Right cardiac atrium (tissue), 5 donors: ENCODE measurements around the gene RASSF4. TPM values are rescaled to one million over a fixed set of nuclear protein-coding genes. Genes with fewer than 3 reads are reported as not detected.

ENCODE experiments used
- ATAC-seq, 2 donors: fragments of 200-7000 bp; cut with Tn5 transposase; one replicate each; pipeline versions ENCODE4 v1.8.0 to v1.9.1; 2020; ENCODE audit warnings: moderate library complexity in 2 of 2, mild to moderate bottlenecking in 1 of 2
- DNase-seq, 3 donors: peaks; one replicate each; pipeline ENCODE4 v3.0.0-alpha.2; 2020
- H3K27ac ChIP-seq: one replicate; pipeline ENCODE4 v1.5.1; 2013; ENCODE audit warnings: mild to moderate bottlenecking, low read length, control low read depth, moderate library complexity
- H3K27me3 ChIP-seq: one replicate; pipeline ENCODE4 v1.6.1; 2013; ENCODE audit not compliant: control insufficient read depth, insufficient read depth
- H3K4me1 ChIP-seq: one replicate; pipeline ENCODE4 v1.6.1; 2013; ENCODE audit warnings: low read length; ENCODE audit not compliant: control insufficient read depth, insufficient read depth
- H3K4me3 ChIP-seq: one replicate; pipeline ENCODE4 v1.5.1; 2013; ENCODE audit warnings: low read length, control low read depth
- H3K9me3 ChIP-seq: one replicate; pipeline ENCODE4 v1.6.1; 2013; ENCODE audit warnings: low read length; ENCODE audit not compliant: control insufficient read depth
- WGBS: extraction: QIAGEN DNeasy Blood & Tissue Kit; methylation state at CpG from one replicate; pipeline ENCODE4 v1.1.7; 2013; 5-methylcytosine and 5-hydroxymethylcytosine counted together
- intact Hi-C, 4 donors: fragments of 100-400 bp; cut with DNase I; formaldehyde crosslinking; loops; one replicate each; pipeline versions ENCODE4 v1.11.0 to v1.14.0; 2022 to 2023
- polyA plus RNA-seq: library from polyadenylated mRNA; stranded (reverse); fragments of 200-250 nt; gene quantifications from one replicate; pipeline ENCODE4 v1.2.3, GENCODE V29; 2013
- total RNA-seq, 4 donors: library from RNA; stranded (reverse); fragmentation: NEBNext Ultra II Directional; extraction: Animal tissue kit (Norgen Biotek cat#: 25700); gene quantifications; one replicate each; pipeline ENCODE4 v1.2.1, GENCODE V29; 2021
- donor health status: healthy with polysubstance abuse.
- donor health status: DM: no; HTN: yes; CAD: no.
- donor health status: DM: no; HTN: no; CAD: no.
- donor health status: DM: no; HTN: yes; CAD: no; lungs with severe emphysema.
- donor health status: DM: yes; HTN: yes; CAD: no.

The RASSF4 gene
- total and polyA plus RNA-seq, 5 donors, result 45.4 to 92.1 (median 71.3) TPM

DNA sequence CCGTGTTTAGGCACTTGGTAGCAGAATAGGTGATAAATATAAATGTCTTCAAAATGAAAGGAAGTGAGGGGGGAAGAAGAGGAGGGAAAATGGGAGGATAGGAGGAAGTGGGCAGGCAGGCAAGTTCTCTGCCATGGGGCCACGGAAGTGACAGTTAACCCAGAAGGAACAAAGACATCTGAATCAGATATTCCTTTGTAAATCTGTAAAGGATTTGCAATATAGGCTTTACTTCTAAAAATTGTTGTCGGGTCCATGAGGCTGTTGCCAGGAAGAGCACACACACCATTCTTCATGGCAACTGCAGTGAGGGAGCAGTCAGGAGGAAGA lies 23.7 kb upstream of the RASSF4 start:
- Histone ChIP-seq H3K4me3 (no peak overlapping the region), H3K27ac (no peak overlapping the region), H3K9me3 (no peaks in the 10 kb centered on the region), H3K4me1 (peaks cover 15% of the 10 kb centered on the region), H3K27me3 (no peaks in the 10 kb centered on the region)
- no peak for DNase-seq
- no peak for ATAC-seq
- 24% methylated on average over 3 of the region's 3 CpGs for WGBS
- intact Hi-C loops, result no loop called here

DNA sequence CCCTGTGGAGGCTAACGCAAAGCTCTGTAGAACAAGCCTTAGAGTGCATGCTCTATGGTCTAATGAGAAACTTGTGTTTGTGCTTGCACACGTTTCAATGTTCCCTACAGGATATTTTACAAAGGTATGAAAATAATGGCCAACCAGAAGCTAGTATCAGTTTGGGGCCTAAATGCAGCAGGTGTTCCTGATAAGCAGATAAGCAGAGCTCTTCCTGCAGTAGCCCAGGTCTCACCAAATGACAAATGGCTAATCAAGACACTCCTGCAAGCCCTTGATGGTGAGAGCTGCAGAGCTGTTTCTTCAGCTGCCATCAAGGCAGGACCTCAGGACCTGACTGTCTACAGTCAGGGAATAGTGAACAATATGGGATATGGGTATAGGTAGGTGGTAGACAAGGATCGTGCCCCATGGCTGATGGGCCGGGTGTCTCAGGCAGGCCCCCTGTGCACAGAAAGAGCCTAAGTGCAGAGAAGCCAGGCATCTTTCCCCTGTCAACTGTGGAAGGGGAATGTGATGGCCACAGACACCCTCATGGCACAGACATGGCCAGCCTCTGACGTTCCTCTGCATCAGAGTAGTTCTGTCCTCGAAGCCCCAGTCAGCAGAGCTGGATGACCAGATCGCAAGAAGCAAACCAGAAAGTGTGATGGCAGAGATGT lies 23.2 kb upstream of the RASSF4 start:
- Histone ChIP-seq H3K27me3 (no peaks in the 10 kb centered on the region), H3K4me3 (no peak overlapping the region), H3K27ac (no peak overlapping the region), H3K9me3 (no peaks in the 10 kb centered on the region), H3K4me1 (peaks cover 15% of the 10 kb centered on the region)
- intact Hi-C loops, result no loop called here
- DNase-seq (no peak), ATAC-seq (no peak)
- WGBS, result 76% methylated on average over 7 of the region's 7 CpGs

GRCh38 chr10:44937196-44938005 lies 22.2 kb upstream of the RASSF4 start:
- Histone ChIP-seq H3K27me3 (no peaks in the 10 kb centered on the region), H3K4me1 (peaks cover 15% of the 10 kb centered on the region), H3K4me3 (no peak overlapping the region), H3K9me3 (no peaks in the 10 kb centered on the region), H3K27ac (no peak overlapping the region)
- ATAC-seq (no peak), DNase-seq (no peak)
- intact Hi-C loops, result no loop called here
- 83% methylated on average over 9 of the region's 9 CpGs for WGBS

- Histone ChIP-seq H3K27me3 (no peaks in the 10 kb centered on the region), H3K9me3 (no peaks in the 10 kb centered on the region), H3K27ac (no peak overlapping the region), H3K4me3 (no peak overlapping the region), H3K4me1 (peaks cover 11% of the 10 kb centered on the region)
- ATAC-seq, result no peak
- intact Hi-C loops, result no loop called here
- 83% methylated on average over 7 of the region's 7 CpGs for WGBS
- DNase-seq, result no peak
Observed at GRCh38 chr10:44938956-44939355, 20.6 kb upstream of the RASSF4 start.

- Histone ChIP-seq H3K4me3 (no peak overlapping the region), H3K27ac (no peak overlapping the region), H3K9me3 (no peaks in the 10 kb centered on the region), H3K4me1 (peaks cover 7% of the 10 kb centered on the region), H3K27me3 (no peaks in the 10 kb centered on the region)
- WGBS, result 89% methylated on average over 7 of the region's 7 CpGs
- no peak for DNase-seq
- intact Hi-C loops, result no loop called here
- ATAC-seq, result no peak
Observed at GRCh38 chr10:44939691-44940401, 19.8 kb upstream of the RASSF4 start.

DNA sequence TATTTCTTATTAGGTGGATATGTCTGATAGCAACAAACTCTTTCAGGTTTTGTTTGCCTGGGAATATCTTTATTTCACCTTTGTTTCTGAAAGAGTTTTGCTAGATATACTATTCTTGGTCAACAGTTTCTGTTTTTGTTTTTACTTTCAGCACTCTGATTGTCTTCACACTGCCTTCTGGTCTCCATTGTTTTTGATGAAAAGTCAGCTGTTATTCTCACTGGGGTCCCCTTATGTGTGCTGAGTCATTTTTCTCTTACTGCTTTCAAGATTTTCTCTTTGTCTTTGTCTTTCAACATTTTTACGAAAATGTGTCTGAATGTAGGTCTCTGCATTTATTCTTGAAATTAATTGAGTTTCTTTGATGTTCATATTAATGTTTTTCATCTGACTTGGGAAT lies 15.2 kb upstream of the RASSF4 start:
- intact Hi-C loops, result no loop called here
- no peak for DNase-seq
- ATAC-seq, result no peak
- H3K4me1 ChIP-seq, result peaks cover 5% of the 10 kb centered on the region
- H3K27me3 ChIP-seq, result no peaks in the 10 kb centered on the region
- no peaks in the 10 kb centered on the region for H3K9me3 ChIP-seq
- H3K27ac ChIP-seq, result no peak overlapping the region
- H3K4me3 ChIP-seq, result no peak overlapping the region
- WGBS, result 94% methylated on average over 1 of the region's 1 CpG

- ATAC-seq (no peak), DNase-seq (no peak)
- intact Hi-C loops, result no loop called here
- Histone ChIP-seq H3K4me3 (no peak overlapping the region), H3K27ac (no peak overlapping the region), H3K27me3 (no peaks in the 10 kb centered on the region), H3K4me1 (peaks cover 9% of the 10 kb centered on the region), H3K9me3 (no peaks in the 10 kb centered on the region)
- 48% methylated on average over 2 of the region's 2 CpGs for WGBS
Observed at GRCh38 chr10:44946205-44946604, 13.4 kb upstream of the RASSF4 start.

DNA sequence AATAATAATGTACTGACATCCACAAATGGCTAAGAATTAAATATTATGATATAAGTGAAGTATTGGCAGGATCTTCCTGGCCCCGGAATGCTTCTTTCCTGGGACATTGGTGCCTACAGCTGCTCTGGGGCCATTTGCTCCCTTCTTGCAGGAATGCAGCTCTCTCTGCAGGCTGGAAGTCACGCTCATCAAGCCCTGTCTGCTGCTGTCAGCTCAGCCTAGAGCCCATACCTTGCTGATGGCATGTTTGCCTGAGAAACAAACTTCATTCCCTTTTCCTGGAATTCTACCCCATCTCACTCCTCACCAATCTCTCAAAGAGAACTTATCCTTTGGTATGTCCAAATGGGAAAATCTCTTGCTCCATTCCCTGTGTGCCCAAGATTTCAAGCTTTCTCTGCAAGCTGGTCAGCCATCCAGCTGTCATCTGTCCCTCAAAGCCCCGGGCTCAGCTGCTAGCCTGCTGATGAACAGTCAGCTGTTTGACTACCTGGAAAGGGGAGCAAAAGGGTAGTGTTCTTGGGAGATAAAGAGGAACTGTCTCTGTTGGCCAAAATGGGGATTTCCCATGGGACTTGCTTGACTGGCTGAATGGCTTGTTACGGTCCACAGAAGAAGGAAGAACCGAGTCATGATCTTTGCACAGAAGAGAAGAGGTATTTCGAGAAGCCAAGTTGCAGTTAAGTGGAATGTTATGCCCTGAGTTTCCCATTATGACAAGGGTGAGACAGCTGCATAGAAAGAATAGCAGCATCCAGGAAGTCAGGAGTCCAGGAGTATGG lies 12.0 kb upstream of the RASSF4 start:
- no peak for DNase-seq
- WGBS, result 70% methylated on average over 6 of the region's 6 CpGs
- Histone ChIP-seq H3K27me3 (no peaks in the 10 kb centered on the region), H3K9me3 (no peaks in the 10 kb centered on the region), H3K4me1 (peaks cover 10% of the 10 kb centered on the region), H3K4me3 (no peak overlapping the region), H3K27ac (no peak overlapping the region)
- ATAC-seq, result no peak
- intact Hi-C loops, result no loop called here

- ATAC-seq (peak; percentile 48 to 69), DNase-seq (no peak)
- intact Hi-C loops, result no loop called here
- 68% methylated on average over 1 of the region's 1 CpG for WGBS
- Histone ChIP-seq H3K4me1 (peaks cover 16% of the 10 kb centered on the region), H3K27ac (no peak overlapping the region), H3K4me3 (no peak overlapping the region), H3K27me3 (no peaks in the 10 kb centered on the region), H3K9me3 (no peaks in the 10 kb centered on the region)
Observed at GRCh38 chr10:44948642-44949041, 11.0 kb upstream of the RASSF4 start.

GRCh38 chr10:44949127-44949802 lies 10.3 kb upstream of the RASSF4 start:
- H3K9me3 ChIP-seq, result no peaks in the 10 kb centered on the region
- ATAC-seq (peak in 1 of 2 donors; percentile 5), DNase-seq (no peak)
- H3K4me1 ChIP-seq, result peaks cover 16% of the 10 kb centered on the region
- 59% methylated on average over 5 of the region's 5 CpGs for WGBS
- H3K27me3 ChIP-seq, result no peaks in the 10 kb centered on the region
- no peak overlapping the region for H3K4me3 ChIP-seq
- H3K27ac ChIP-seq, result no peak overlapping the region
- intact Hi-C loops, result no loop called here
